ENCODE data around the gene ZNF280A. TPM values are rescaled to one million over a fixed set of nuclear protein-coding genes. Genes with fewer than 3 reads are reported as not detected.
A peak's percentile ranks its signal among the peaks of the same experiment; 100 is the strongest.

The ZNF280A gene
- total and polyA plus RNA-seq, 12 donors, result 0.06 to 5.5 (median 1.6) TPM

GRCh38 chr22:22465782-22466181 is 54.3 kb downstream of the ZNF280A start:
- WGBS, 4 donors, result 29 to 53% (median 43%) methylated on average over 1 of the region's 1 CpG
- Histone ChIP-seq H3K27ac (no peak overlapping the region), H3K4me3 (no peak overlapping the region), H3K9me3 (replicated peaks in 1 of 3) (no peaks in the 10 kb centered on the region), H3K27me3 (peaks cover 7% of the 10 kb centered on the region), H3K36me3 (replicated peaks in 1 of 2) (no peaks in the 10 kb centered on the region), H3K4me1 (replicated peaks in 1 of 2) (no peaks in the 10 kb centered on the region)
- no peak for TF ChIP-seq POLR2A (IDR thresholded peaks at IDR 0.05)
- no peak for TF ChIP-seq CTCF (IDR thresholded peaks at IDR 0.05)
- intact Hi-C loops (cut with DNase I), result loop anchor here in 1 of 2 donors (10.0 kb wide), 2 partner anchors 109 to 219 kb away; no protein-coding TSS in a partner anchor
- no peak for DNase-seq

- intact Hi-C loops (cut with DNase I), result loop anchor here in 1 of 2 donors (10.0 kb wide), 2 partner anchors 110 to 220 kb away; no protein-coding TSS in a partner anchor
- Histone ChIP-seq H3K4me3 (no peak overlapping the region), H3K27me3 (peaks cover 11% of the 10 kb centered on the region), H3K36me3 (replicated peaks in 1 of 2) (no peaks in the 10 kb centered on the region), H3K9me3 (replicated peaks in 1 of 3) (no peaks in the 10 kb centered on the region), H3K27ac (no peak overlapping the region), H3K4me1 (replicated peaks in 1 of 2) (no peaks in the 10 kb centered on the region)
- 77 to 86% (median 82%) methylated on average over 7 of the region's 7 CpGs for WGBS, 4 donors
- TF ChIP-seq POLR2A (IDR thresholded peaks at IDR 0.05) (no peak), CTCF (IDR thresholded peaks at IDR 0.05) (no peak)
- DNase-seq, result no peak
Measured at GRCh38 chr22:22465094-22465602, 54.9 kb downstream of the ZNF280A start.

- H3K4me1 ChIP-seq (replicated peaks in 1 of 2), result no peaks in the 10 kb centered on the region
- WGBS, 4 donors, result 69 to 82% (median 75%) methylated on average over 11 of the region's 11 CpGs
- intact Hi-C loops (cut with DNase I), result loop anchor here in 1 of 2 donors (10.0 kb wide), 2 partner anchors 110 to 220 kb away; no protein-coding TSS in a partner anchor
- TF ChIP-seq POLR2A (IDR thresholded peaks at IDR 0.05) (no peak), CTCF (IDR thresholded peaks at IDR 0.05) (no peak)
- no peaks in the 10 kb centered on the region for H3K9me3 ChIP-seq (replicated peaks in 1 of 3)
- H3K27ac ChIP-seq, result no peak overlapping the region
- no peak for DNase-seq
- no peaks in the 10 kb centered on the region for H3K36me3 ChIP-seq (replicated peaks in 1 of 2)
- no peak overlapping the region for H3K4me3 ChIP-seq
- H3K27me3 ChIP-seq, result peaks cover 13% of the 10 kb centered on the region
Measured at GRCh38 chr22:22464541-22465054, 55.5 kb downstream of the ZNF280A start.

GRCh38 chr22:22463855-22464540 is 56.1 kb downstream of the ZNF280A start:
- peak; percentile 49 to 76 (median 64) for DNase-seq
- no peak overlapping the region for H3K4me3 ChIP-seq
- WGBS, 4 donors, result 25 to 34% (median 29%) methylated on average over 18 of the region's 18 CpGs
- intact Hi-C loops (cut with DNase I), result loop anchor here in 1 of 2 donors (10.0 kb wide), 2 partner anchors 111 to 221 kb away; no protein-coding TSS in a partner anchor
- TF ChIP-seq CTCF (IDR thresholded peaks at IDR 0.05) (peak; percentile 71 to 86 (median 76)), POLR2A (IDR thresholded peaks at IDR 0.05) (no peak)
- peaks cover 0 to 3% (median 0%) of the 10 kb centered on the region in 3 donors for H3K9me3 ChIP-seq (replicated peaks in 1 of 3)
- no peaks in the 10 kb centered on the region for H3K36me3 ChIP-seq (replicated peaks in 1 of 2)
- H3K4me1 ChIP-seq (replicated peaks in 1 of 2), result no peaks in the 10 kb centered on the region
- H3K27ac ChIP-seq, result no peak overlapping the region
- H3K27me3 ChIP-seq, result peaks cover 13% of the 10 kb centered on the region

All from adrenal gland (tissue), 12 donors.